HAP-1 (cell line): ENCODE measurements around the gene SQOR.

ENCODE experiments used
- DNase-seq, 2 experiments: peaks; one replicate each; pipeline ENCODE4 v3.0.0-alpha.2; 2016 to 2020; ENCODE audit warnings: low spot score in 2 of 2
- H3K27me3 ChIP-seq: fragments of 250-450 bp; sonication (Bioruptor Pico); 2 replicates; pipeline ENCODE4 v1.5.1; 2020; ENCODE audit warnings: low read depth, mild to moderate bottlenecking, moderate library complexity
- H3K36me3 ChIP-seq: fragments of 250-450 bp; sonication (Bioruptor Pico); replicated peaks from 2 replicates; pipeline ENCODE4 v1.5.1; 2020; ENCODE audit warnings: mild to moderate bottlenecking
- H3K4me1 ChIP-seq: fragments of 250-450 bp; sonication (Bioruptor Pico); 2 replicates; pipeline ENCODE4 v1.5.1; 2020; ENCODE audit warnings: mild to moderate bottlenecking
- H3K4me3 ChIP-seq: fragments of 250-450 bp; sonication (Bioruptor Pico); 2 replicates; pipeline ENCODE4 v1.5.1; 2020; ENCODE audit warnings: mild to moderate bottlenecking, moderate library complexity
- H3K9me3 ChIP-seq: fragments of 250-450 bp; sonication (Bioruptor Pico); 2 replicates; pipeline ENCODE4 v1.5.1; 2020; ENCODE audit warnings: mild to moderate bottlenecking, moderate library complexity
- in situ Hi-C: fragments of 300-500 bp; cut with MboI; formaldehyde crosslinking; loops from 3 replicates; pipeline ENCODE4 v1.14.3; 2020; ENCODE audit warnings: low sequenced_read_pairs, inconsistent platforms, mixed read lengths

Gene SQOR

DNA sequence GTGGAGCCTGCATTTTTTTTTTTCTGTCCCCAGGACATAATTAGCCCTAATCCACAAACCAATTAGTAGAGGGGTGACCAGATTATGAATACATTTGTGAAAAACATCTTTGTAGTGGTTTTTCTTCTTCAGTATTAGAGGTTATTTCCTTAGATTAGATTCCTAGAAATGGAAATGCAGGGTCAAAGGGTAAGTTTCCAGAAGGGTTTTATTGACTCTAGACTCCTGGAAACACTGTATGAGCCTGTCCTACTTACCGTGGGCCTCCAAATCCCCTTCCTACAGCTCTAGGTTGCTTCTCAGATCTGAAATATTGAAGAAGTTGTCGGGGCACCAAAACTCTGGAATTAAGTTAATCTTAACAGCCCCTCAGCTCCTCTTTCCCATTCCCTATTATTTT lies 22.4 kb downstream of the SQOR start:
- H3K36me3 ChIP-seq, result no peaks in the 10 kb centered on the region

DNA sequence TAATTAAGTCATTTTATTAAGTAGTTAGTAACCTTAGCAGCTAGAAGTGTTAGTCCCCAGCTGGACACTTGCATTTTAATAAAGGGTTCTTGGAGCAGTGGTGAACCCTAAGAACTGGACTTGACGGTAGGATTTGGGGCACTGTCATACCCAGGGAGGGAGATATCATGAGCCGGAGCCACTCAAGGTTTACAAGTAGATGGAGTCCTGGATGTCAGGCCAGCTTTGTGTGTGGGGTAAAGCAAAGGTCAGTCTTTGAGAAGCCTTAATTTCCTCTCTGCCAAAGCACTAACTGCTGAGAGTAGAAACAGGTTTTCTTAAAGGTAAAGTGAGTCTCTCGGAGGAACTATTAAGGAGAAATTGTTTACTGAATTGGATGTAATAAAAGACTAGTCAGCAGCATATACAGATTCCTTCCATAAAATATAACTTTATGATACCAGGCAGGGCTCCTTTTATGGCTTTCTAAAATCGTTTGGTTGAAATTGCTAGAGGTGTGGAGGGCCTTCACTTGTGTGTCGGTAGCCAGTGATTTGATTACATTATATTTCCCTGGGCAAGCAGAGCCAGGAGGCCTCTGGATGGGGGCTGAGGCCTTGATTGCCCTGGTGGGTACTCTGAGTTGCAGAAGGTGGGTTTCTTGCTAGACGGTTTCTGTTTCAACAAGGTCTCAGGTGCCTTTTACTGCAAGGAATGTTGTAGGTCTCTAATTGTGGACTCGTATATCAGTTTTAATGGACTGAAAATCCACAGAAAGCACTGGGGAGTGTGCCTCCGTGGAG lies 23.1 kb downstream of the SQOR start:
- Histone ChIP-seq H3K36me3 (no peaks in the 10 kb centered on the region), H3K4me1 (no peaks in the 10 kb centered on the region), H3K9me3 (no peaks in the 10 kb centered on the region), H3K4me3 (no peak overlapping the region), H3K27me3 (no peaks in the 10 kb centered on the region)
- in situ Hi-C loops, result no loop called here
- DNase-seq, result no peak

More for the DNA sequence above, 22.4 kb downstream of the SQOR start:
- no peaks in the 10 kb centered on the region for H3K27me3 ChIP-seq
- in situ Hi-C loops, result no loop called here
- no peak for DNase-seq
- H3K4me1 ChIP-seq, result no peaks in the 10 kb centered on the region
- H3K4me3 ChIP-seq, result no peak overlapping the region
- no peaks in the 10 kb centered on the region for H3K9me3 ChIP-seq

GRCh38 chr15:45660231-45660979 lies 25.6 kb downstream of the SQOR start:
- no peaks in the 10 kb centered on the region for H3K9me3 ChIP-seq
- DNase-seq, result no peak
- H3K4me3 ChIP-seq, result no peak overlapping the region
- H3K4me1 ChIP-seq, result no peaks in the 10 kb centered on the region
- in situ Hi-C loops, result no loop called here
- no peaks in the 10 kb centered on the region for H3K36me3 ChIP-seq
- no peaks in the 10 kb centered on the region for H3K27me3 ChIP-seq

- Histone ChIP-seq H3K36me3 (no peaks in the 10 kb centered on the region), H3K9me3 (no peaks in the 10 kb centered on the region), H3K4me3 (no peak overlapping the region), H3K4me1 (no peaks in the 10 kb centered on the region), H3K27me3 (no peaks in the 10 kb centered on the region)
- no peak for DNase-seq
- in situ Hi-C loops, result no loop called here
Observed at GRCh38 chr15:45662375-45662774, 27.5 kb downstream of the SQOR start.

GRCh38 chr15:45664451-45664850 lies 29.6 kb downstream of the SQOR start:
- Histone ChIP-seq H3K9me3 (no peaks in the 10 kb centered on the region), H3K4me3 (no peak overlapping the region), H3K36me3 (no peaks in the 10 kb centered on the region), H3K4me1 (no peaks in the 10 kb centered on the region), H3K27me3 (no peaks in the 10 kb centered on the region)
- no peak for DNase-seq
- in situ Hi-C loops, result no loop called here

DNA sequence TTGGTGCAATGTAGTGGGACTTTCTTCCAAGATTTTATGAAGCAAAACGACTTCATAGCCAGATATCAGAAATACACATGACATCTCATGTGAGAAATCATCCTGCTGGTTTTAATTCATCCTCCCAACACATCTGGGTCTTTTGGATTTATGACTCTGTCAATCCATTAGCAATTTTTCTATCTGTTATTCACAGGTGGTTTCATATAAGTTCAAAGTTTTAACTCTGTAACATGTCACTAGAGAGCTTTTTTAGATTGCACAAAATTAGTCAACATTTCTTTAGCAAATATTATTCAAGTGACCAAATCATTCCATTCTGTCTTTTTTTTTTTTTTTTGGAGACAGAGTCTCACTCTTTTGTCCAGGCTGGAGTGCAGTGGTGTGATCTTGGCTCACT lies 30.4 kb downstream of the SQOR start:
- in situ Hi-C loops, result no loop called here
- Histone ChIP-seq H3K9me3 (no peaks in the 10 kb centered on the region), H3K36me3 (no peaks in the 10 kb centered on the region), H3K4me3 (no peak overlapping the region), H3K4me1 (no peaks in the 10 kb centered on the region), H3K27me3 (no peaks in the 10 kb centered on the region)
- no peak for DNase-seq

GRCh38 chr15:45666119-45666875 lies 31.5 kb downstream of the SQOR start:
- DNase-seq, result no peak
- no peaks in the 10 kb centered on the region for H3K9me3 ChIP-seq
- H3K36me3 ChIP-seq, result no peaks in the 10 kb centered on the region
- no peak overlapping the region for H3K4me3 ChIP-seq
- H3K4me1 ChIP-seq, result no peaks in the 10 kb centered on the region
- in situ Hi-C loops, result no loop called here
- H3K27me3 ChIP-seq, result no peaks in the 10 kb centered on the region

DNA sequence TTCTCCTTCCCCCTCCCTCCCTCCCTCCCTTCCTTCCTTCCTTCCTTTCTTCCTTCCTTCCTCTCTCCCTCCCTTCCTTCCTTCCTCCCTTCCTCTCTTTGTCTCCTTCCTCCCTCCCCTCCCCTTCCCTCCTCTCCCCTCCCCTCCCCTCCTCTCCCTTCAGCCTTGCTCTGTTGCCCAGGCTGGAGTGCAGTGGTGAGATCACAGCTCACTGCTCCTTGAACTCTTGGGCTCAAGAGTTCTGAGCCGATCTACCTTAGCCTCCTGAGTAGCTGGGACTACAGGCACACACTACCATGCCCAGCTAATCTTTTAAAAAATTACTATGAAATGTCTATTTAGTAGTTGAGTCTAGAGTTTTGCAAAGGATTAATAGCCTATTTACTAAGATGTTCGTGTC lies 32.2 kb downstream of the SQOR start:
- H3K4me3 ChIP-seq, result no peak overlapping the region
- in situ Hi-C loops, result no loop called here
- H3K27me3 ChIP-seq, result no peaks in the 10 kb centered on the region
- no peaks in the 10 kb centered on the region for H3K9me3 ChIP-seq
- no peaks in the 10 kb centered on the region for H3K4me1 ChIP-seq
- no peaks in the 10 kb centered on the region for H3K36me3 ChIP-seq
- no peak for DNase-seq

DNA sequence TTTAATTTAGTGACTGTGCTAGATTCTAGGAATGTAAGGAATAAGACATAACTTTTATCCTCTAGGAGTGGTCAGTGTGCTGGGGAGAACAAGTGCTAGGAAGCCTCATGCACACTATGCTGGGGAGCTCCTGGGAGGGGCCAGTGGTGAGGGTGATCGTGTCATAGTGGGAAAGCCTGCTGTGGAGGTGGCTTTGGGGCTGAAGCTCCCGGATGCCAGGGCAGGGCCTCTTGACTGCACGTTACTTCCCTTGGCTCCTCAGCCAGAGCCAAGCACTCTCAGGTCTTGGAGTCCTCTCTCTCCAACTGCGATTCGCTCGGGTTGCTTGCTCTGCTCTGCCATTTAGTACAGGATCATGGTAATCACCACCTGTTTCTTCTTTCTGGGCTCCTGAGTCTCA lies 33.6 kb downstream of the SQOR start:
- DNase-seq, result no peak
- H3K36me3 ChIP-seq, result no peaks in the 10 kb centered on the region
- no peaks in the 10 kb centered on the region for H3K4me1 ChIP-seq
- H3K27me3 ChIP-seq, result no peaks in the 10 kb centered on the region
- in situ Hi-C loops, result no loop called here
- H3K9me3 ChIP-seq, result no peaks in the 10 kb centered on the region
- no peak overlapping the region for H3K4me3 ChIP-seq

DNA sequence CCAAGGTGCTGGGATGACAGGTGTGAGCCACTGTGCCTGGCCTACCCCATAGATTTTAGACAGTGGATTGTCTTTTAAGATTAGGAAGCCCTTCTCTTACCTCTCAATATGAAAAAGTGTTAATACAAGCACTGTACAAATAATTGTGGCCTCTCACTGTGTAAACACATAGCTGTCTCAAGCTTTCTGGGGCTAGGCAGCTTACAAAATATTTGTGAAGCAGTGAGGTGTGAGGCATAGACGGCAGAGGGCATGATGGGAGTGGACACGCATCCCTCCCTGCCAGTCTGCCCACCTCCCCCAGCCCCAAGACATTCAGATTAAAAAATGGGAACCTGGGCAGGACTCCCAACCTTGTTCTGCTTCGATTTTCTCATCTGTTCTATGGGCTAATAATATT lies 34.6 kb downstream of the SQOR start:
- in situ Hi-C loops, result no loop called here

GRCh38 chr15:45670091-45670490 lies 35.3 kb downstream of the SQOR start:
- in situ Hi-C loops, result no loop called here
- no peaks in the 10 kb centered on the region for H3K4me1 ChIP-seq
- H3K9me3 ChIP-seq, result no peaks in the 10 kb centered on the region
- H3K36me3 ChIP-seq, result no peaks in the 10 kb centered on the region
- no peak for DNase-seq
- H3K4me3 ChIP-seq, result no peak overlapping the region
- no peaks in the 10 kb centered on the region for H3K27me3 ChIP-seq

More for the DNA sequence above, 34.6 kb downstream of the SQOR start:
- Histone ChIP-seq H3K27me3 (no peaks in the 10 kb centered on the region), H3K4me3 (no peak overlapping the region), H3K4me1 (no peaks in the 10 kb centered on the region), H3K36me3 (no peaks in the 10 kb centered on the region), H3K9me3 (no peaks in the 10 kb centered on the region)
- no peak for DNase-seq

DNA sequence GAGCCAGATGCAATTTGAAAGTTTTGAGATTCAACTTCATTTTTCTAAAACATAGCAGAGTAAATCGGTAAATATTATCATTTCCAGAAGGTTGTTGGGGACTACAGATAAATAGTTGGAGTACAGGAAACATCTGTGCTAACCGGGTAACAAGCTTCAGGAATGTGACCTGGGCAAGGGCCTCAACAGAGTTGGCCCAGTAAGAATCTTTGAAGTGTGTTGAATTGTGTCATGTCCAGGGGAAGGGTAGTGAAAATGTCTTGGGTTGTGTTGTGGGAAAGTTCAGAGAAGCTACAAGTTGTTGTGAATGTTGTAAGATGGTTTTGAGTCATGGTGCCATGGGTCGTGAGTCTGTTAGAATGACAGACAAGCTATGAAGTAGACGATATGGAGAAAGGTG lies 35.7 kb downstream of the SQOR start:
- Histone ChIP-seq H3K27me3 (no peaks in the 10 kb centered on the region), H3K36me3 (no peaks in the 10 kb centered on the region), H3K9me3 (no peaks in the 10 kb centered on the region), H3K4me1 (no peaks in the 10 kb centered on the region), H3K4me3 (no peak overlapping the region)
- DNase-seq, result no peak
- in situ Hi-C loops, result no loop called here

DNA sequence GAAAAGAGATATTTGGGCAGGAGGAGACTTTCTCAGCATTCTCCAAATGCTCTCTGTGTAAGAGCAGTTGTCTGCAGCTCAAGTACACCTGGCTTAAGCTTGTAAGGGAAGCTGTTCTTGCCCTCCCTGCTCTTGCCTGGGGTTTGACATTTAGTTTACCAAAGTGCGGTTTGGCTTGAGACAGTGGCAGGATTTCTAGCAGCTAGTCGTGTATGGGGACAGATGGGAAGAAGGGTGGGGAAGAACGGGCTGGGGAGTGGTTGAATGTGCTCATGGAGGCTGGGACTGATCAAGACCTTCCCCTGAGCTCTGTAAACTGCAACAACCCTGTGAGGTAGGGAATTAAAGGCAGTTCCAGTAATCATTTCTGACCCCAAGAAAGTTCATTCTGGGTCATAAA lies 39.8 kb downstream of the SQOR start:
- Histone ChIP-seq H3K4me3 (no peak overlapping the region), H3K27me3 (no peaks in the 10 kb centered on the region), H3K36me3 (no peaks in the 10 kb centered on the region), H3K9me3 (no peaks in the 10 kb centered on the region), H3K4me1 (no peaks in the 10 kb centered on the region)
- DNase-seq, result no peak
- in situ Hi-C loops, result no loop called here

DNA sequence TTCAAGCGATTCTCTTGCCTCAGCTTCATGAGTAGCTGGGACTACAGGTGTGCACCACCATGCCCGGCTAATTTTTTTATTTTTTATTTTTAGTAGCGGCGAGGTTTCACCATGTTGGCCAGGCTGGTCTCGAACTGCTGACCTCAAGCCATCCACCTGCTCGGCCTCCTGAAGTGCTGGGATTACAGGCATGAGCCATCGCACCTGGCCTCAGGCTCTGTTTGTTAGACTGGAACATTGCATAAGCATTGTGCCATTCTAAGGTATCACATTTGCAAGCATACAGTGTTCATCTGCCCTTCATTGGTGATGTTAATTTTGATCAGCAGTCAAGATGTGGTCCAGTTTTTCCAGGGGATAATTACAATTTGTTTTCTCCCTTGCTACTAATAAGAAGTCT lies 43.0 kb downstream of the SQOR start:
- Histone ChIP-seq H3K9me3 (no peaks in the 10 kb centered on the region), H3K4me3 (no peak overlapping the region), H3K27me3 (no peaks in the 10 kb centered on the region), H3K36me3 (no peaks in the 10 kb centered on the region), H3K4me1 (no peaks in the 10 kb centered on the region)
- in situ Hi-C loops, result no loop called here
- no peak for DNase-seq
